HG02973 (cell line): ENCODE measurements around the gene XRN1.
"Not testable (repeated sequence)": the region's sequence is repeated elsewhere in the genome, so short reads cannot be mapped to it uniquely, and the experiment has no call there.

Experiments used
- ATAC-seq: cut with Tn5 transposase; IDR thresholded peaks from one replicate; pipeline ENCODE4 v1.9.1; 2021; ENCODE audit warnings: moderate library complexity; ENCODE audit not compliant: unreplicated experiment

Gene XRN1

DNA sequence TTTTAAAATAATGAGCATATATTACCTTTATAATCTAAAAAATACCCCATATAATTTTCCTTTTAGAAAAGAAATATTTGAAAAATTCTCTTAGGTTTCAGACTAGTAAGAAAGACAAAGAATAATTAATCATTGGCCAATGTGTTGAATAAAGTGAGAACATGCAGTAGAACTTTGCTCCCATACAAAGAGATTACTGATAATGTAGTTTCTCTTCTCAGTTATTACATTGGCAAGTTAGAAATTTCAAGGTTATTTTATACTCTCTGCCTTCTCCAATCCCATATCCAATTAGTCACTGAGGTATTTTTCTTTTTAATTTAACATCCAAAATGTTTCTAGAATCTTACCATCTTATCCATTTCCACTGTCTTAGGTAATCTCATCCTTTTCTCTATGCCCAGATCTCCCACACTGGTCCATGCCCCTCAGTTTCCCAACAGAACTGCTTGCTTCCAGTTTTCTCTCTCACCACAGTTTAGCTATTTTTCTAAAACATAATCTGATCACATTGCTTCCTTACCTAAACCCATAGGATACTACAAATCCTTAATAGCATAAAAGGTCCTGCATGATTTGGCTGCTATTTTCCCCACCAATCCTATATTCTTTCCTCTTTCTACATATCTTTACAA, 10.8 kb downstream of the XRN1 start:
- no peak for ATAC-seq

DNA sequence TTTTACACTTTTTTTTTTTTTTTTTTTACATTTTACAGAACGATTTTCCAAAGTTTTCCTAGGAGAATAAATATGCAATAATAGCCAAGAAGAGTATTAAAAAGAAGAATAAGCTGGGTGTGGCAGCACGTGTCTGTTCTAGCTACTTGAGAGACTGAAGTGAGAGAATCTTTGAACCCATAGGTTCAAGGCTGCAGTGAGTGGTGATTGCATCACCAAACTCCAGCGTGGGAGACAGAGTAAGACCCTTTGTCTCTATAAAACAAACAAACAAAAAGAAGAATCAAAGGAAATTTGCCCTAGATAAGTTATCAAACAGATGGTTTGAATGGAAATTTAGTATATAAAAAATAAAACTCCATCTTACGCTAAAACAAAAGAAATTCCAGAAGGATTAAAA, 13.3 kb downstream of the XRN1 start:
- no peak for ATAC-seq

DNA sequence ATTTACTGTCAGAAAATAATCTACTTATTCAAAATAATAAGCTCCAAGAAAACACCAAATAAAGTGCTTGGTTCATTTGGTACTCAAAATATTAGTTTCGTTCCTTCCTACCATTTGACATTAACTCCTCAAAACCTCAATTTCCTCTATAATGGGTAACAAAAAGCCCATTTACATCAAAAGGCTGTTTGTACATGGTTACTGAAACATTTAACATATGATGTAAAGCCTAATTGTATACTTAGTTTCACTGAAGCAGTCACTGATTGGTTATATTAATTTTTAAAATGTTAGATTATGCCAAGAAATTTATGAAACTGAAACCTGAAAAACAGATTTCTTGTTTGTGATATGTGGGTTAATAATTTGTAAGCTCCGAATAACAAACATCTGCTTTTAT, 14.7 kb downstream of the XRN1 start:
- ATAC-seq = no peak

DNA sequence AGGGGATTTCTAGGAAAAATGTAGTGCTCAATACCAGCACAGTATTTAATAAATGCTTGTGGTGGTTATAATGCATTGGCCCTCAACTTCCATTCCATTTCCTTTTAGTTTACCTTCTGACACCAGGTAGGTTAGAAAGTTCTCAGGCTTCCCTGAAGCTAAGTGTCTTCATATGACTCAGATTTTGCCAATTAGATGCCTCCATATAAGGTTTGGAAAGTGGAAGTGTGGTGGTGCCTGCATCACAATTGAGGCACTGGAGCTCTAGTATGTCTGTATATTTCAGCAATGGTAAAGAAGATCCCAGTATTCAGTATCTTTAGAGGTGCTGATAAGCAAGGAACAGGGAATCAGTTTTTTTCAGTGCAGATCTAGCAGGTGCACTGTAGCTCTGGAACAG, 18.3 kb downstream of the XRN1 start:
- ATAC-seq = no peak

DNA sequence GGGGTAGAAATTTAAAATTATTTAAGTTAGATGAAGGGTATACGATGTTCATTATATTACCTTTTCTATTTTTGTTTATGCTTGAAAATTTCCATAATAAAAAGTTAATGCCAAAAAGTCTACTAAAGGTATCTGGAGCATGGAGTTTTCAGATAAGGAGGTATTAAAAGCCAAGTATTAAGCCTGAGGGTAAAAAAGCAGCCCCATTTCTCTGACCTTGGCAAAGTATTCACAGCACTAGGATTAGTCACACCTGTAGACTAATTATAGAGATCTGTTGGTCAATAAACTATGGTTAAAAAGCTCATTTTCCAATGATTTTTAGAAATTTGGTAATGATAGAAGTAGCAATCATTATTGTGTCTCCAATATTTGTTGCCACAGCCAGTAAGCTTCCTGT, 23.1 kb downstream of the XRN1 start:
- ATAC-seq = no peak

DNA sequence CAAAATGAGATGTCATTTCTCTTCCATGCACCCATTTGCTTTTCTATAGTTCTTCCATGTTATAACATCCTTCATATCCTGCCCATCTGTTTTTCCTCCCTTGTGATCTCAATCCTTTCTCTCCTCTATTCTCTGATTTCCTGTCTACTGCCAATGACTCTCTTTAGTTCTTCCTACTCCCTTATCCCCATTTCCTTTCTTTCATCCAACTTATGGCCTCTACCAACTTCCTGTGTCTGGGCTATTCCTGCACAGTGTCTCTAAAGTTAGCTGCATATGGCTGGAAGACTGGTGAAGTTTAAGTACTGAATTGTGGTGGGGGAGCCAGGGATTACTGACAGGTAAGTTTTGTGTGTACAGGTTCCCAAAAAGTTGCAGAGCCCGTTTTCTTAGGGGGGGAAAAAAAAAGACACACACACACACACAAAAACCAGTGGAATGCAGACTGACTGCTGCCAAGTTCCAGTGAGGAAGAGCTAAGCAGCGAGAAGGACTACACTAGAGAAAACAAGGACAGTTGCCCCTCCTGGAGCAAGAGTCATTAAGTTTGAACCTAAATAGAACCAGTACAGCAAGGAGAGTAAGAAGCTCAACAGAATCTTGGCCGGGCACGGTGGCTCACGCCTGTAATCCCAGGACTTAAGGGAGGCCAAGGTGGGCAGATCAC, 28.8 kb downstream of the XRN1 start:
- no peak for ATAC-seq

DNA sequence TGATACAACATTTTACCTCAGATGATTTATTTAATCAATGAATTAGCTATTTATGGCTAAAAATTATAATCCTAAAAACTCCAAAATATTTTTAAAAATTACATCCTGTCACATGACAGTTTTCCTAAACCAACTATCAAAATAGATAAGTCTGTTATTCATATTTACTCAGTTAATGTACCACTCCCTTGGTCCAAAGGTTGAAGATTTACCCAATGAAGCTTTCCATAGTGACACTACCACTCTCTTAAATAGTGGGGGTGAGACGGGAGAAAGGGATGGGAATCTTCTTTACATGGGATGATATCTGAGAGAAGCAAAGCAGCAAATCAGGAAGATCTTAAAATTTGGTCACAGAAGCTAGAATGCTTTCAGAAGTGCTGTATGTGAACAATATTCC, 30.5 kb downstream of the XRN1 start:
- no peak for ATAC-seq

DNA sequence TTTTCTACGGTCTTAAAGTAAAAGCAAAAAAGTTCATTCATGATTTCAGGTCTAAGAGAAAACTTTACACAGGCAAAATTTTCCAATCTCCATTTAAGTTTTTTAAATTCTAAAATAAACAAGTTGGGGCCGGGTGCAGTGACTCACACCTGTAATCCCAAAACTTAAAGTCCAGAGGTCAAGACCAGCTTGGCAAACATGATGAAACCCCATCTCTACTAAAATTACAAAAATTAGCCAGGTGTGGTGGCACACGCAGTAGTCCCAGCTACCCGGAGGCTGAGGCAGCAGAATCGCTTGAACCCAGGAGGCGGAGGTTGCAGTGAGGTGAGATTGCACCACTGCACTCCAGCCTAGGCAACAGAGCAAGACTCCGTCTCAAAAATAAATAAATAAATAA, 47.3 kb downstream of the XRN1 start:
- ATAC-seq = not testable (repeated sequence)

DNA sequence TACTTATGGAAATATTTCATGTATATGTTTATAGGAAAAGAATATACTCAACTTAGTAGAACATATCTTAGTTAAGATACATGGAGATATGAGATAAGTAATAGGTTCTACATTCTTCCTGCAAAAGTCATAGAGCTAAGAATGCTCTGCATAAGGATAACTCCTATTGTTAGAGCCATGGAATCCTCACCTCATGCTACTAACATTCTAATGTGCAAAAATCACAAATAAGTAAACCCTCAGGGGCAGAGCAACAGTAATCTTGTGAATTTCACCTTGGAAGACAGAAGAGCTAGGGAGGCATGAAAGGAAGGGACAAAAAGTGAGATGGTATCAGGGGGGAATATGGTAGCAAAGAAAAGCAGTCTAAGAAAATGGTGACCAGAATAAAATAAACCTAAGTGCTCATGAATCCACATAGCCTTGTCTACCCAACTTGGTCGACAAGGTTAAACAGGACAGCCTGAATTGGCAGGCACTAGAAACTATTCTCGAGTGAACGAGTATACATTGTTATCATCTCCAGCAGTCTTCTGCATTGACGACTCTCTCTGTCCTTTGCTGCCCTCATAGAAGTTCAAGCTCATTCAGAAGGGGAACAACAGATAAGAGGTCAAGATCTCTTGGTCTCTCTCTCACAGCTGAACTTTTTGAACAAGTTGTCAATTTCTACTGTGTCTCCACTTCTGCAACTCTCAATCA, 52.8 kb downstream of the XRN1 start:
- no peak for ATAC-seq

DNA sequence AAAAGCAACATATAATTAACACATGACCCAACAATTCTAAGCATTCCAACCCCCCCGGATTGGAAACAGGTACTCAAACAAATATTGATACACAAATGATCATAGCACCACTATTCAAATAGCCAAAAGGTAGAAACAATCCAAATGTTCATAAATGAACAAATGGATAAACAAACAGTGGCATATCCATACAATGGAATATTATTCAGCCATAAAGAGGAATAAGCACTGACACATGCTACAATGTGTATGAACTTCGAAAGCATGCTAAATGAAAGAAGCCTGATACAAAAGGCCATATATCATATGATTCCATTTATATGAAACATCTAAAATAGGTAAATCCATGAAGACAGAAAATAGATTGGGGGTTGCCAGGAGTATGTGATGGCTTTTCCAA, 62.8 kb downstream of the XRN1 start:
- no peak for ATAC-seq

DNA sequence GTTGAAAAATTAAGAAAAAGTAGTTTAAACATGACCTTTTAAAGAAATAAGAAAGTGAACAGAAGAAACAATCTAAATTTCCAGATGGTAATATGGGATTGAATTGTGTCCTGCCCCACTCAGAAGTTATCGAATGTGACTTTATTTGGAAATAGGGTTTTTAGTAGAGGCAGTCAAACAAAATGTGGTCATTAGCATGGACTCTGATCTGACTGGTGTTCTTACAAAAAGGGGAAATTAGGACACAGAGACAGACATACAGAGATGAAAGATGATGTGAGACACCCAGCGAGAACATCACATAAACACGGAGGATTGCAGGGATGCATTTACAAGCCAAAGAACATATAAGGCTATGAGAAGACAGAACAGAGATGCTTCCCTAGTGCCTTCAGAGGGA, 73.2 kb downstream of the XRN1 start:
- no peak for ATAC-seq

DNA sequence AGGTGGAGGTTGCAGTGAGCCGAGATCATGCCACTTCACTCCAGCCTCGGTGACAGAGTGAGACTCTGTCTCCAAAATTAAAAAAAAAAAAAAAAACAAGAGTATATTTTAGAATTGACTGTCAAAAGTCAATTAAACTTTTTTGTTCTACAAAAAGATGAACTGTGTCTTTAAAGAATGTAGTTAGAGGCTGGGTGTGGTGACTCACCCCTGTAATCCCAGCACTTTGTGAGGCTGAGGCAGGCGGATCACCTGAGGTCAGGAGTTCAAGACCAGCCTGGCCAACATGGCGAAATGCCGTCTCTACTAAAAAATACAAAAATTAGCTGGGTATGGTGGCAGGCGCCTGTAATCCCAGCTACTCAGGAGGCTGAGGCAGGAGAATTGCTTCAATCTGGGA, 78.3 kb downstream of the XRN1 start:
- ATAC-seq = not testable (repeated sequence)

DNA sequence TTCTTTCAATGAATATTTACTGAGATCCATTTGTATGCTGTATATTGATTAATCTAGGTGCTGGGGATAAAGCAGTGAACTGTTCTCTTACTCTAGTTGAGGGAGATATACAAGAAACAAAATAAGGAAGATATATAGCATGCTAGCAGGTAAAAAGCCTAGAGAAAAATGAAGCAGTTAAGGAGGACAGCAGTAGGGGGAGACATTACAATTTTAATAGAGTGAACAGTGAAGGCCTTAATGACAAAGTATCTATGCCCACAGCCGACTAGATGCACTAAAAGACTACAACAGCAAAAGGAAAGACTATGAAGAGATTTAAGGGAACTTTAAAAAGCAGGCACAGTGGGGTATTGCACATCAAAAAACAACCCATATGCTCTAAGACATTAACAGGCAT, 81.4 kb downstream of the XRN1 start:
- ATAC-seq = no peak

DNA sequence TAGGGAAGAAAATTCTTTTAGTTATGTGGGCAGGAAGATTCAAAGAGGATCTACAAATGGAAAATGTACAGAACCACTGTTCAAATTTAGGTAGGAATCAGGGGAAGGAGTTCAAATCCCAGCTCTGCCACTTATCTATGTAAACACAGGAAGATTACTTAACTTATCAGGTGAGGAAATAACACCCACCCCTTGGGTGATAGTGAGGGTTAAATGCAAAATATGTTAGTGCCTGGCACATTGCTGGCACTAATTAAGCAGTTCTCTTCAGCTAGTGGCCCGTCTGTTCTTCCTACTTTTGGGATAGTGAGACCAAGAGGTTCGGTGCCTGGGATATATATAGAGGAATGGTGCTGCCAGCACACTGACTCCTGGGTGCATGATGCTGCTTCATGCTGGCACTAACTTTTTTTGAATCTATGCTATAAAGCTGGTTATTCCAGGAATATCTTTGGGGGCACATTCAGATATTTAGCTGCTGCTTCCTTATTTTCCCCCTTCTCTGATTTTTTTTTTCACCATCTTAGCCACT, 83.8 kb downstream of the XRN1 start:
- ATAC-seq = no peak

DNA sequence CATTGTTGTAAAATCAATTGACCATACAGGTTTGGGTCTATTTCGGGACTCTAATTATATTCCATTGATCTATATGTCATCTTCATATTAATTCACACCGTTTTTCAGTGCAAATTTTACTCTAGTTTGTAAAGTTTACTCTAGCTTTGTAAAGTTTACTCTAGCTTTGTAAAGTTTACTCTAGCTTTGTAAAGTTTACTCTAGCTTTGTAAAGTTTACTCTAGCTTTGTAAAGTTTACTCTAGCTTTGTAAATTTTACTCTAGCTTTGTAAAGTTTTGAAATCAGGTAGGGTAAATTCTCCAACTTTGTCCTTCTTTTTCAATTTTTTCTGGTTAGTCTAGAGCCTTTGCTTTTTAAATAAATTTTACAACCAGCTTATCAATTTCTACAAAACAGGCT, 84.4 kb downstream of the XRN1 start:
- not testable (repeated sequence) for ATAC-seq

DNA sequence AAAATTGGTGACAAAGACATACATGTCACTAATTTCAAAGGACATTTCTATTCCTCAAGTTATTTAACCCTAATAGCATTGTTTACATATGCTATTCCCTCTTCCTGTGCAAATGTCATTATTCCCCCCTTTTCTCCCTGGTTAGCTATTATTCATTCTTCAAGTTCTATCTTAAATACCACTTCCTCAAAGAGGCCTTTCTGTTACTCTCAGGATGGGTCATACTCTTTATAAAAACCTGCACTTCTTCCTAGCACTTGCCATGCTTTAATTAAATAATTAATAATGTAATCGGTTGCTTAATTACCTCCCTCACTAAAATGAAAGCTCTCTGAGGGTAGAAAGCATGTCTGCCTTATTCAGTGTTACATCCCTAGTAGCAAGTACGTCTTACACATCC, 88.5 kb downstream of the XRN1 start:
- ATAC-seq = no peak

DNA sequence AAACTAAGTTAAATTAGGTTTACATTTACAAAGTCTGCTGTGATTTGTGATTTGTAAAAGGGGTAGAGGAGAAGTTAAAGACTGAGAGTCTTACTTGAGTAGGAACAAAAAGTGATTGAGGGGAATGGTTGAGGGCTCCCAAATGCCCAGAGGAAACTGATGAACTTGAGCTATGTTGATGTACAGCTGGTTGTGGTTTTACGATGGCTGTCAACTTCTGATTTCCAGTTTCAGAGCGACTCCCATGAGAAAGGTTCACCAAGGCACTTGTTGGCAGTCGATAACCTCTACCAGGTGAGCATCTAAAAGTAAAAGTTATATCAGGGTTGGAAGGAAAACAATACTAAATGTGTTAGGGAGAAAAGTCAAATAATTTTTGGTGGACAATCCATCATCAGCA, 91.0 kb downstream of the XRN1 start:
- no peak for ATAC-seq

DNA sequence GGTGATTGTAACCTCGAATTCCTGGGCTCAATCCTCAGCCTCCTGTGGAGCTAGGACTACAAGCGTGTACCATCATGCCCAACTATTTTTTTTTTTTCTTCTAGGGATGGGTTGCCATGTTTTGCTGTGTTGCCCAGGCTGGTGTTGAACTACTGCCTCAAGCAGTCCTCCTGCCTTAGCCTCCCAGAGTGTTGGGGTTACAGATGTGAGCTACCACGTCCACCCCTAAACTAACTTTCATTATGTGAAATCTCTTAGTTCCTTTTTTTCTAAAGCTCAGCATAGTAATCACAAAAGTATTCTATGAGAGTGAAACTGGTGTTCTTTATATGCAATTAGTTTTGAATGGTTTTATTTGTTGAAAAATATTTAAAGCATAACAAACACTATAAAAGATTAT, 92.1 kb downstream of the XRN1 start:
- no peak for ATAC-seq

DNA sequence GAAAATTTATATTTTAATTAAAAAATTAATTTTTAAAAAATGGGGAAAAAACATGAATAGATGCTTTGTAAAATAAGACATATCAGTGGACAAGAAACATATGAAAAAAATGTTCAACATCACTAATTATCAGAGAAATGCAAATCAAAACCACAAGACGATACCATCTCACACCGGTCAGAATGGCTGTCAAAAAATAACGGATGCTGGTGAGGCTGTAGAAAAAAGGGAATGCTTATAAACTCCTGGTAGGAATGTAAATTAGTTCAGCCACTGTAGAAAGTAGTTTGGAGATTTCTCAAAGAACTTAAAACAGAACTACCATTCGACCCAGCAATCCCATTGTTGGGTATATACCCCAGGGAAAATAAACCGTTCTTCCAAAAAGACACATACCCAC, 93.8 kb downstream of the XRN1 start:
- no peak for ATAC-seq

DNA sequence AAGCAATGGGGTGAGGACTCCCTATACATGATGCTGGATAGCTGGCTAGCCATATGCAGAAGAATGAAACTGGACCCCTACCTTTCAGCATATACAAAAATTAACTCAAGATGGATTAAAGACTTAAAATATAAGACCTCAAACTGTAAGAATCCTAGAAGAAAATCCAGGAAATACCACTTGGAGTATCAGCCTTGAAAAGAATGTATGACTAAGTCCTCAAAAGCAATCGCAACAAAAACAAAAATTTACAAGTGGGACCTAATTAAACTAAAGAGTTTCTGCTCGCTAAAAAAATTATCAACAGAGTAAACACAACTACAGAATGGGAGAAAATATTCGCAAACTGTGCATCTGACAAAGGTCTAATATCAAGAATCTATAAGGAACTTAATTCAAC, 94.3 kb downstream of the XRN1 start:
- ATAC-seq = no peak

DNA sequence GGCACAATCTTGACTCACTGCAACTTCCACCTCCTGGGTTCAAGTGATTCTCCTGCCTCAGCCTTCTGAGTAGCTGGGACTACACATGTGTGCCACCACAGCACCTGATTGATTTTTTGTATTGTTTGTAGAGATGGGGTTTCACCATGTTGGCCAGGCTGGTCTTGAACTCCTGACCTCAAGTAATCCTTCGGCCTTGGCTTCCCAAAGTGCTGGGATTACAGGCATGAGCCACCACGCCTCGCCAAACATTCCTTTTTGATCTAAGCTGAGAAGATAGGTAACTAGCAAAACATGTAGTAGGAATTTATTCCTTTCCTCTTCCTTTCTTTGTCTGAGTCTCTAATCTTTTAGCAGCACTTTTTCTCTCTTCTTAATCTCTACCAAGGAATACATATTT, 95.1 kb downstream of the XRN1 start:
- not testable (repeated sequence) for ATAC-seq

DNA sequence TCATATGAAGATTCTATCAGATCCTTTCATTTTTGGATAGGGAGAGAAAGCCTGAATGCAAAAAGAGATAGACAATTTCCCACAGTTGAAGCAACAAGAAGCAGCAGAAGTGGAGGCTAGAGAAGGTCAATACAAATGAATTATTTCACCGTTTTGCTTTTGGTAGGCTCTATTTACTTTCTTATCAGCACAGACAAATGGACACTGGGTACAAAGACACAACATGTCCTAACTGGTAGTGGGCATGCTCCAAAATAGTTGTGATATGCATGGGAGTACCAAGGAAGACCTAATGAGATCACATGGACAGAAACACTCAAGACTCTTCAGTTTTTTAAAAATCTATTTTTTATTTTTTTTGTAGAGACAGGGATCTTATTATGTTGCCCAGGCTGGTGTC, 99.4 kb downstream of the XRN1 start:
- ATAC-seq = no peak
